Measurements from ENCODE around the gene LTK.

LTK gene

DNA sequence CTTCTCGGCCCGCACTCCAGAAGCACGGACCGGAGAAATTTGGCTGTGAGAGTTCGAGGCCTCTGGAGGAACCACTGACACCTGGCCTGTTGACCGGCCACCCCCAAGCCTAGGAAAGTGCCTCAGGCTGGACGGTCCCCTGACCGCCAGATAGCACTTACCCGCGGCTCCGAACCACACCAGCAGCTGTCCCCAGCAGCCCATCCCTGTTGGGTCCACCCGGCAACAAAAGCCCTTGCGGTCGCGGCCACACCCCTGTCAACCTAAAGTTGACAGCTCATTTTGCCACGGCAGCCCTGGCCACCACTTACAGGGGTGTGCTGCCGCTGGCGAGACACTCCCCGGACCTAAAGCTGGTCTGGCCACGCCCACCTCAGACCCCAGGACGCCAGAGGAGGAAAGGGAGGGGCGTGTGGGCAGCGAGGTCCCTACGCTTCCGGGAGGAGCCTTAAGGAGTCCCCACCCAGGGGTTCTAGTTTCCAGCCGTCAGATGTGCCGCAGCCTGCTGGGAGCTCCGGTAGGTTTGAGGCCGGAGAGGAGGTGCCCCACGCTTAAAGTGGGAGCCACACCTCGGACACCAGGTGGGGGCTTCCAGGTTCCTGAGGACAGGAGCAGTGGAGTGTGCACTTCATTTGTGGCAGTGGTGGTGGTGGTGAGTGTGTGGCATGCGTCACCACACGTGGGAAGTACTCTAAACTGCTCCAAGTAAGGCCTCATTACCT, at the start of gene LTK:
Gene LTK, minus strand, starts transcription at position 322 of the 722 bp plus-strand sequence. Its CDS starts 118 bp downstream, at position 204.
- DNase-seq = no peak

GRCh38 chr15:41562784-41563198, 49.2 kb upstream of the LTK start:
- no peak for DNase-seq

DNA sequence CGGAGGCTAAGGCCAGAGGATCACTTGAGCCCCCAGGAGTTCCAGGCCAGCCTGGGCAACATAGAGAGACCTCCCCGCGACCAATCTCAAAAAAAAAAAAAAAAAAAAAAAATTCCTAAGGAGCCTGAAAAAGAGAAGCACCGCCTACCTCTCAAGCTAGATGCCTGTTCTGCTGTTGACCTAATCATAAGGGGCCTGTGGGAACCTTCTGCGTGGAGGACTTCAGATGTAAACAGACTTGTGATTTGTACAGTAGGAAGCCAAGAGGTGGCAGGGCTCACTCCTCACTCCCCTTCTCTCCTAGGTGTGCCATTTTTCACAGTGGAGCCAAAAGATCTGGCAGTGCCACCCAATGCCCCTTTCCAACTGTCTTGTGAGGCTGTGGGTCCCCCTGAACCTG, 48.6 kb upstream of the LTK start:
- no peak for DNase-seq

- no peak for DNase-seq
These were observed 48.1 kb upstream of the LTK start for GRCh38 chr15:41561777-41562145.

- no peak for DNase-seq
These were observed 47.6 kb upstream of the LTK start for GRCh38 chr15:41561104-41561776.

- DNase-seq = no peak
These were observed 46.9 kb upstream of the LTK start for GRCh38 chr15:41560572-41560874.

DNA sequence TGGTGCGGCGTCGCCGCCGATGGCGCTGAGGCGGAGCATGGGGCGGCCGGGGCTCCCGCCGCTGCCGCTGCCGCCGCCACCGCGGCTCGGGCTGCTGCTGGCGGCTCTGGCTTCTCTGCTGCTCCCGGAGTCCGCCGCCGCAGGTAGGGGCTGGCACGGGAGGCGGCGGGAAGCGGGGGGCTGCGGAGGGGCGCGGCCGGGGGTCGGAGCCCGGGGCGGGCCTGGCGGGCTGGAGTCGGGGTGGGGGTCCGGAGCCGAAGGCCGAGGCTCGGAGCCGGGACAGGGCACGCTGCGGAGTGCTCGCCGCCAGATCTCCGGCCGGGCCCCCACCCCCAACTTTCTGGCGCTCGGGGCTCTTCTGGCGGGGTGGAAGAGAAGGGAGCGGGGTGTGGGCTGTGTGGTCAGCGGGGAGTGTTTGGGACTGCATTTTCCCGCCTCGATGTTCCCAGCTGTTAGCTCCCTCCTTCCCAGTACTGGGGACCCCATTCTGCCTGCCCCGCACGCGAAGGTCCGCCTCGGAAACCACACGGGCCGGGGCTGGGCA, 45.7 kb upstream of the LTK start:
- DNase-seq = no peak

DNA sequence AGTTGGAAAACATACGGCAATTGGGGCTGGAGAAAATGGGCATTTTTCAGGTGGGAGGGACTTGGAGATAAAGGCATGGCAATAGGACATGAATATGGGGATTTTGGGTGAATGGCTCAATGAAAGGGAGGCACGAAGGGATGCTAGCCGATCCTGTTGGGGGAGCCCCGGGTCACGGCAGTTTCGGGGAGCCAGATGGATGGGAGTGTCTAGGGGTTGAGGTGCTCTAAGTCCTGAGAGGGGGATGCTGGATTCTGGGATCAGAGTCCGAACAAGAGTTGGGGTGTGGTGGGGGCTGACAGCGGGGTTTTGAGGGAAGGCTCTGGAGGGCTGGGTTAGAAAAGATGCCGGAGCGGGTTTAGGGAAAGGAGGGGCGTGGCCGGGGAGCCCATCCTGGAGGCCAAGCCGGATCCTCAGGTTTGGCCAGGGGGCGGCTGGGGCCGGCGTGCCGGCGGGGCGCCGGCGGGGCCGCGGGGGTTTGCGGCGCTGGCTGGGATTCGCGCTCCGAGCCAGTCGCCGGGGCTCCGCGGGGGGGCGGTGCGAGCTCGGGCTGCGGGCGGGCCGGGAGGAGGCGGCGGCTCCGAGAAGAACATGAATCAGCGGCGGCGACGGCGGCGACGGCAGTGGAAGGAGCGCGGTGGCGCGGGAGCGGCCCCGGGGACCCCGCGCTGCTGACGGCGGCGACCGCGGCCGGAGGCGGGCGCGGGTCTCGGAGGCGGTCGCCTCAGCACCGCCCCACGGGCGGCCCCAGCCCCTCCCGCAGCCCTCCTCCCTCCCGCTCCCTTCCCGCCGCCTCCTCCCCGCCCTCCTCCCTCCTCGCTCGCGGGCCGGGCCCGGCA, 45.0 kb upstream of the LTK start, which contains the start of gene TYRO3:
Gene TYRO3, plus strand, starts transcription at position 813 of the 839 bp plus-strand sequence. CDS start 46 bp downstream, outside the sequence.
- peak; percentile 38 to 55 (median 44) for DNase-seq

DNA sequence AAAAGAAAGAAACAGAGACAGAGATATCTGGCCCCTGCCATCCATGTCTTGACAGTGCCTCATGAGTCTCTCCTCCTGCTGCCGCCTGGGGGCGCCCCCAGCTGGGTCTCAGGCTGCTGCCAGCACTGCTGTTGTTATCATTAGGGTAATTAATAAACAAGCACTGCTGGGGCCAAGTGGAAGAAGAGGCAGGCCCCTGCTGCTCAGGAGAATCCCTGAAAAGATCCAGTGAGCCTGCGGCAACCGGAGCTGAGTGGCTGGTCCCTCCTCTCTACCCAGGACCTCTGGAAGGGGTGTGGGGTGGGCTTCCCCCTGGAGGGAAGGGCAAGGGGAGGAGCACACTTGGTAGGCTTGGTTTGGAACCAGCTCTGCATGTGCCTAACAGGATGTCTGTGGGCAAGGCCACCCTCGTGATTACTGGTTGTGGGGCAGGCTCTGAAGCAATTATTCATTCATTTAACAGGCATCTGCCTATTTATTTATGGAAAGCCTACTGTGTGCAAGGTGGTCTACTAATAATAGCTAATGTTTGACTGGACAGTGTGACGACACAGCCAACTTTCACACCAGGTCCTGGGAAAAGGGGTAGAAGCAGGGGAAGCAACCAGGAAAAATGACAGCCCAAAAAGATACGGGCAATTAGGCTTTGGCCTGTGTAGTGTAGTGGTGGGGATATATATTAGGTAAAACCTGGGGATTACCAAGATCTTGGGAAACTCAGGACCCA, 44.2 kb upstream of the LTK start:
- DNase-seq = peak; percentile 20 to 62 (median 47)

GRCh38 chr15:41556677-41557076, 43.0 kb upstream of the LTK start:
- DNase-seq = no peak

GRCh38 chr15:41554915-41555314, 41.3 kb upstream of the LTK start:
- no peak for DNase-seq

DNA sequence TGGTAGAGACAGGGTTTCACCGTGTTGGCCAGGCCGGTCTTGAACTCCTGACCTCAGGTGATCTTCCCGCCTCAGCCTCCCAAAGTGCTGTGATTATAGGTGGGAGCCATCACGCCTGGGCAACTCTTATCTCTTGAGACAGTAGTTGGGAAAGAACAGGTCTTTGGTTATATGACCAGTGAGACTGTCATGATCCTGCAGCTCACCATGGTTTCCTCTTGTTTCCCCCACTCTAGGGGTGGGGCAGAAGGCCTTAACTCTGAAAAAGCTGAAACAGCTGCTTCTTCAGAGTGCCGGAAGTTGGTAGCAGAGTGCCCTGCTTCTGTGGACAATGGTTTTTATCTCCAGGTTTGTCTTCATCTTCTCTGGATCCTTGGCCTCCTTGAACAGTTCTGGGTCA, 40.7 kb upstream of the LTK start:
- DNase-seq = no peak

- no peak for DNase-seq
These were observed 40.1 kb upstream of the LTK start for GRCh38 chr15:41553731-41554130.

DNA sequence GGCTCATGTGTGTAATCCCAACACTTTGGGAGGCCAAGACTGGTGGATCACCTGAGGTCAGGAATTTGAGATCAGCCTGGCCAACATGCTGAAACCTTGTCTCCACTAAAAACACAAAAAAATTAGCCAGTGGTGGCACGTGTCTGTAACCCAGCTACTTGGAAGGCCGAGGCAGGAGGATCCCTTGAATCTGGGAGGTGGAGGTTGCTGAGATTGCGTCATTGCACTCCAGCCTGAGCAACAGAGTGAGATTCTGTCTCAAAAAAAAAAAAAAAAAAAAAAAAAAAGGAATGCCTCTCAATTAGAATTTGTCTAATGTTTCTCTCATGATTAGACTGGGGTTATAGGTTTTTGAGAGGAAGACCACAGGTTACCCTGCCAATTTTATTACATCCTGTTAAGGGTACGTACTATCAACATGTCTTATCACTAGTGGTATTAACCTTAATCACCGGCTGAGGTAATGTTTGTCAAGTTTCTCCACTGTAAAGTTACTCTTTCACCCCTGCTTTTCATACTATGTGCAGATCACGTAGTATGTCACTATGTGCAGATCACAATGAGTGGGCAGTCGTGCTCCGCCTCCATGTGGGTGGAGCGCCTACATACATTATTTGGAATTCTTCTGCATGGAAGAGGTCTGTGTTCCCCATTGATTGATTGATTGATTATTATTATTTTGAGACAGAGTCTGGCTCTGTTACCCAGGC, 36.6 kb upstream of the LTK start:
- DNase-seq = no peak

DNA sequence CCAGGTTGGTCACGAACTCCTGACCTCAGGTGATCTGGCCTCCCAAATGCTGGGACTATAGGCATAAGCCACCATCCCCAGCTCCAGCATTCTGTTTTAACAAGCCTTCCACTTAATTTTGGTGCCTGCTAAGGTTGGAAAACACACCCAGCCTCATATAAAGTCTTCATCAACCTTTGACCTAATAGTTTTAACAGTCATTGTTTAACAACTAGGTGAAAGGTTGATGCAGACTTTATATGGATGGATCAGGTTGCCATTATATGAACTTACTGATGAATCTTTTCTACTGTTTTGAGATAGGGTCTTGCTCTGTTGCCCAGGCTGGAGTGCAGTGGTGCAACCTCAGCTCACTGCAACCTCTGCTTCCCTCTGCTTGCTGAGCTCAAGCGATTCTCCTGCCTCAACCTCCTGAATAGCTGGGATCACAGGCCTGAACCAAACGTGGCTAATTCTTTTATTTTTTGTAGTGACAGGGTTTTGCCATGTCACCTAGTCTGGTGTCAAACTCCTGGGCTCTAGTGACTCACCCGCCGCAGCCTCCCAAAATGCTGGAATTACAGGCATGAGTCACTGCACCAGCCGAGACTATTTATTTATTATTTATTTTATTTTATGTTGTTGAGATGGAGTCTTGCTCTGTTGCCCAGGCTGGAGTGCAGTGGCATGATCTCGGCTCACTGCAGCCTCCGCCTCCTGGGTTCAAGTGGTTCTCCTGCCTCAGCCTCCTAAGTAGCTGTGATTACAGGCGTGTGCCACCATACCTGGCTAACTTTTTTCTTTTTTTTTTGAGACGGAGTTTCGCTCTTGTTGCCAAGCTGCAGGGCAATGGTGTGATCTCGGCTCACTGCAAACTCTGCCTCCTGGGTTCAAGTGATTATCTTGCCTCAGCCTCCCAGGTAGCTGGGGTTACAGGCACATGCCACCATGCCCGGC, 33.5 kb upstream of the LTK start:
- no peak for DNase-seq

DNA sequence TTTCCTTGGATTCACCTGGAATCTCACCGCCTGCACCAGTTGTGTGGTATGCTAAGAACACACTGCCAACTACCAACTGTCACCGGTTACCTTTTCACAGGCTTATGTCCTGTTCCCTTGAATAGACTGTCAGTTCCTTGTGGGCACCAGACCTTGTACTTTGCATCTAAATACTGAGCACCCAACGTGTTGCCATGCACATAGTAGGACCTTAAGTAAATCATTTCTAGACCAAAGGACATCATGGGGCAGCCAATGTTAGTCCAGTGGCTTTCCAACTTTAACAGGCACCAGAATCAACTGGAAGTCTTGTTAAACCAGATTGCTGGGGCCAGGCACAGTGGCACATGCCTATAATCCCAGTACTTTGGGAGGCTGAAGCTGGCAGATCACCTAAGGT, 31.6 kb upstream of the LTK start:
- no peak for DNase-seq

GRCh38 chr15:41544650-41545015, 31.0 kb upstream of the LTK start:
- DNase-seq = no peak

DNA sequence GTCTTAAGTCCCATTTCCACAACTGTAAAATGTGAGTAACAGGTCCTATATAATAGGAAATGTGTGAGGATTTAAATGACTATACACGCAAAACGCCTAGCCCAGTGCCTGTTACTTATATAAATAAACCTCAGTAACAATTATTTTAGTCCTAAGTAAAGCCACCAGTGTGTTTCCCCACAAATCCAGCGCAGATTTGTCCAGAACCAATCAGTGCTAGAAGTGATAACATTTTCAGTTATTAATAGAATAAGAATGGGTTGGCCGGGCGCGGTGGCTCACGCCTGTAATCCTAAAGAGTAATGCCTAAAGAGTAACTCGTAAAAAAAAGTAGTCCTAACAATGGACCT, 29.9 kb upstream of the LTK start:
- no peak for DNase-seq

- DNase-seq = no peak
These were observed 23.2 kb upstream of the LTK start for GRCh38 chr15:41536866-41537265.

GRCh38 chr15:41535544-41535943, 21.9 kb upstream of the LTK start:
- no peak for DNase-seq

- no peak for DNase-seq
These were observed 16.8 kb upstream of the LTK start for GRCh38 chr15:41530363-41530956.
